Kidney (tissue), 14 donors: ENCODE measurements around the gene SLC25A13. TPM values are rescaled to one million over a fixed set of nuclear protein-coding genes. Genes with fewer than 3 reads are reported as not detected.

ENCODE experiments used
- DNase-seq, 5 donors: peaks; one replicate each; pipeline ENCODE4 v3.0.0-alpha.2; 2013 to 2020
- FAIRE-seq: peaks from 2 replicates; lab custom pipeline; 2012; peaks lifted over from hg19 to GRCh38; lab: Jason Lieb, UNC
- H3K27ac ChIP-seq, 2 donors: one replicate each; pipeline ENCODE4 v1.7.0; 2013; ENCODE audit warnings: low read depth in 2 of 2, low read length in 2 of 2, inconsistent platforms in 1 of 2
- H3K27me3 ChIP-seq: one replicate; pipeline ENCODE4 v1.7.1; 2013; ENCODE audit warnings: low read length, inconsistent platforms; ENCODE audit not compliant: control insufficient read depth, insufficient read depth
- H3K36me3 ChIP-seq, 3 donors: one replicate each; pipeline versions ENCODE4 v1.7.0 to v1.7.1; 2013; ENCODE audit warnings: low read length in 3 of 3, control low read depth in 1 of 3, inconsistent platforms in 1 of 3; ENCODE audit not compliant: insufficient read depth in 3 of 3, control insufficient read depth in 2 of 3
- H3K4me1 ChIP-seq, 3 donors: one replicate each; pipeline versions ENCODE4 v1.7.0 to v1.7.1; 2013; ENCODE audit warnings: low read length in 3 of 3, inconsistent platforms in 1 of 3, low read depth in 1 of 3; ENCODE audit not compliant: control insufficient read depth in 2 of 3, insufficient read depth in 2 of 3
- H3K4me3 ChIP-seq, 3 donors: one replicate each; pipeline versions ENCODE4 v1.7.0 to v1.8.1; 2013; ENCODE audit warnings: low read length in 3 of 3, control low read depth in 1 of 3, inconsistent platforms in 1 of 3
- H3K9ac ChIP-seq, 3 donors: one replicate each; pipeline versions ENCODE4 v1.7.0 to v1.7.1; 2013; ENCODE audit warnings: low read length in 3 of 3, control low read depth in 1 of 3, inconsistent platforms in 1 of 3
- H3K9me3 ChIP-seq, 3 donors: one replicate each; pipeline versions ENCODE4 v1.7.0 to v1.7.1; 2013; ENCODE audit warnings: low read length in 3 of 3, control low read depth in 1 of 3, inconsistent platforms in 1 of 3; ENCODE audit not compliant: control insufficient read depth in 2 of 3, insufficient read depth in 1 of 3
- CTCF ChIP-seq: IDR thresholded peaks from 3 replicates; pipeline ENCODE4 v1.5.1; 2012; ENCODE audit warnings: mild to moderate bottlenecking, moderate library complexity, borderline replicate concordance; ENCODE audit not compliant: insufficient read depth; ENCODE audit errors: extremely low read depth
- intact Hi-C: fragments of 100-400 bp; cut with DNase I; formaldehyde crosslinking; loops from one replicate; pipeline ENCODE4 v1.11.1; 2022
- polyA plus RNA-seq: library from polyadenylated mRNA; stranded (reverse); fragments of 350-450 nt; fragmentation: Illumina TruSeq; extraction: RNeasy Lipid Tissue Mini Kit (QIAGEN cat#74804); gene quantifications from one replicate; pipeline ENCODE4 v1.2.3, GENCODE V29; 2014; ENCODE audit warnings: low read depth, low replicate concordance; ENCODE audit not compliant: insufficient read depth
- total RNA-seq: library from RNA; stranded (reverse); fragmentation: NEBNext Ultra II Directional; extraction: Animal tissue kit (Norgen Biotek cat#: 25700); gene quantifications from one replicate; pipeline ENCODE4 v1.2.1, GENCODE V29; 2021
- donor health status: control.
- donor health status: control.
- donor health status: control.
- donor health status: control.
- donor health status: control.
- donor health status: DM: yes; HTN: yes; CAD: no.
- donor health status: Normal renal cell carcinoma (clear cell type).

SLC25A13 gene
- total and polyA plus RNA-seq, 2 donors from 2014 or later, result 23.9 to 32.1 TPM

DNA sequence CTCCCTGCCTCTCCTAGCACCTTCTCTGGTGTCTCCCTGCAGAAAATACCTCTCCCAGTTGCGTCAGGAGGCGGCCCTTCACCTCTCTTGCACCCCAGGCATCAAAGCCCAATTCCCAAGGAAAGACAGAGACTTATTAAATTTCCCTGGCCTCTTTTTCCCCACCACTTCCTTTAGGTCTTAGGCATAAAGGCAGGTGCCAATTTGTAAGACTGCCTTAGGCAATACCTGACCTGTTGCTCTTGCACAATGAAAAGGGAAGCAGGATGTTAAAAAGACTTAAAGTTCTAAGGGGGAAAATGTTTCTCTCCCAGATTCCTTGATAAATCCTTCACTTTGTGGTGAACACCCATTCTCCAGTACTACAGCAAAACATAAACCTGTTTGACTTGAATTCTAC lies 186.7 kb downstream of the SLC25A13 start:
- peaks cover 0 to 6% (median 4%) of the 10 kb centered on the region in 3 donors for H3K36me3 ChIP-seq
- H3K4me3 ChIP-seq, result no peak overlapping the region
- FAIRE-seq, result no peak
- H3K27me3 ChIP-seq, result no peaks in the 10 kb centered on the region
- intact Hi-C loops, result no loop called here
- peak in 2 of 5 donors; percentile 26 to 35 for DNase-seq
- H3K9ac ChIP-seq, result no peak overlapping the region
- TF ChIP-seq CTCF, result no peak
- no peaks in the 10 kb centered on the region for H3K9me3 ChIP-seq
- no peak overlapping the region for H3K27ac ChIP-seq
- no peaks in the 10 kb centered on the region for H3K4me1 ChIP-seq

- H3K9ac ChIP-seq, result no peak overlapping the region
- no peak overlapping the region for H3K27ac ChIP-seq
- no peak overlapping the region for H3K4me3 ChIP-seq
- no peak for FAIRE-seq
- no peaks in the 10 kb centered on the region for H3K4me1 ChIP-seq
- no peak for TF ChIP-seq CTCF
- H3K9me3 ChIP-seq, result no peaks in the 10 kb centered on the region
- H3K27me3 ChIP-seq, result no peaks in the 10 kb centered on the region
- no peak for DNase-seq
- peaks cover 0 to 8% (median 5%) of the 10 kb centered on the region in 3 donors for H3K36me3 ChIP-seq
- intact Hi-C loops, result no loop called here
Measured at GRCh38 chr7:96131525-96131924, 190.4 kb downstream of the SLC25A13 start.

- intact Hi-C loops, result no loop called here
- Histone ChIP-seq H3K9me3 (no peaks in the 10 kb centered on the region), H3K27me3 (no peaks in the 10 kb centered on the region), H3K9ac (no peak overlapping the region), H3K4me3 (no peak overlapping the region), H3K4me1 (no peaks in the 10 kb centered on the region), H3K36me3 (peaks cover 0 to 4% (median 3%) of the 10 kb centered on the region in 3 donors), H3K27ac (no peak overlapping the region)
- no peak for TF ChIP-seq CTCF
- FAIRE-seq (no peak), DNase-seq (no peak)
Measured at GRCh38 chr7:96127746-96128145, 194.2 kb downstream of the SLC25A13 start.

GRCh38 chr7:96126382-96126781 lies 195.5 kb downstream of the SLC25A13 start:
- FAIRE-seq (no peak), DNase-seq (no peak)
- intact Hi-C loops, result no loop called here
- H3K27me3 ChIP-seq, result no peaks in the 10 kb centered on the region
- no peak overlapping the region for H3K9ac ChIP-seq
- H3K9me3 ChIP-seq, result no peaks in the 10 kb centered on the region
- H3K27ac ChIP-seq, result no peak overlapping the region
- H3K4me1 ChIP-seq, result no peaks in the 10 kb centered on the region
- no peak overlapping the region for H3K4me3 ChIP-seq
- TF ChIP-seq CTCF, result no peak
- peaks cover 0 to 5% (median 3%) of the 10 kb centered on the region in 3 donors for H3K36me3 ChIP-seq
